GM12892 (cell line): Measurements from ENCODE around the gene PDIA5.

Experiments
- DNase-seq: peaks from one replicate; pipeline ENCODE4 v3.0.0; 2011; ENCODE audit not compliant: insufficient read length
- FAIRE-seq: peaks from 2 replicates; lab custom pipeline; 2011; peaks lifted over from hg19 to GRCh38; lab: Jason Lieb, UNC
- POLR2A ChIP-seq: IDR thresholded peaks from 2 replicates; pipeline ENCODE4 v1.6.1; 2011; ENCODE audit warnings: low read depth, low read length, control low read depth
- POLR2AphosphoS5 ChIP-seq: IDR thresholded peaks from 2 replicates; pipeline ENCODE4 v1.6.1; 2011; ENCODE audit warnings: low read depth, low read length, control low read depth
- TAF1 ChIP-seq: IDR thresholded peaks from 2 replicates; pipeline ENCODE4 v1.6.1; 2011; ENCODE audit warnings: low read depth, mild to moderate bottlenecking, control low read depth, low read length, borderline replicate concordance

The PDIA5 gene

GRCh38 chr3:123027292-123028232 is 39.3 kb upstream of the PDIA5 start, which contains the start of gene SEMA5B:
SEMA5B (minus strand) TSS chr3:123027763; CDS start chr3:122961263, 66,500 bp downstream.
- TF ChIP-seq TAF1: no peak
- TF ChIP-seq POLR2AphosphoS5: no peak
- TF ChIP-seq POLR2A: no peak

GRCh38 chr3:123028233-123028828 is 38.5 kb upstream of the PDIA5 start:
- DNase-seq (peak; percentile 38), FAIRE-seq (peak; percentile 53)
- TF ChIP-seq POLR2A: no peak
- no peak for TF ChIP-seq POLR2AphosphoS5
- TF ChIP-seq TAF1: no peak

More at GRCh38 chr3:123027292-123028232, 39.3 kb upstream of the PDIA5 start, which contains the start of gene SEMA5B:
- FAIRE-seq (no peak), DNase-seq (peak; percentile 51)

- FAIRE-seq: no peak
- no peak for DNase-seq
- TF ChIP-seq POLR2AphosphoS5 (no peak), POLR2A (no peak), TAF1 (no peak)
Measured at GRCh38 chr3:123031051-123031450, 35.8 kb upstream of the PDIA5 start.

GRCh38 chr3:123032057-123032456 is 34.8 kb upstream of the PDIA5 start:
- DNase-seq: no peak
- TF ChIP-seq POLR2AphosphoS5: no peak
- no peak for TF ChIP-seq POLR2A
- TF ChIP-seq TAF1: no peak
- no peak for FAIRE-seq

GRCh38 chr3:123034120-123034519 is 32.7 kb upstream of the PDIA5 start:
- TF ChIP-seq POLR2A (no peak), TAF1 (no peak), POLR2AphosphoS5 (no peak)
- DNase-seq (no peak), FAIRE-seq (no peak)

GRCh38 chr3:123034996-123035395 is 31.8 kb upstream of the PDIA5 start:
- TF ChIP-seq POLR2AphosphoS5 (no peak), POLR2A (no peak), TAF1 (no peak)
- DNase-seq (no peak), FAIRE-seq (no peak)

GRCh38 chr3:123036352-123037014 is 30.3 kb upstream of the PDIA5 start:
- TF ChIP-seq POLR2AphosphoS5 (no peak), TAF1 (no peak), POLR2A (no peak)
- no peak for FAIRE-seq
- DNase-seq: no peak

GRCh38 chr3:123037015-123037375 is 29.8 kb upstream of the PDIA5 start:
- no peak for TF ChIP-seq TAF1
- TF ChIP-seq POLR2AphosphoS5: no peak
- no peak for TF ChIP-seq POLR2A
- FAIRE-seq (no peak), DNase-seq (no peak)

- no peak for FAIRE-seq
- TF ChIP-seq POLR2AphosphoS5: no peak
- TF ChIP-seq TAF1: no peak
- TF ChIP-seq POLR2A: no peak
Measured at GRCh38 chr3:123038751-123039150, 28.1 kb upstream of the PDIA5 start.

GRCh38 chr3:123039178-123039577 is 27.6 kb upstream of the PDIA5 start:
- TF ChIP-seq TAF1 (no peak), POLR2A (no peak), POLR2AphosphoS5 (no peak)
- DNase-seq (no peak), FAIRE-seq (no peak)

More at GRCh38 chr3:123038751-123039150, 28.1 kb upstream of the PDIA5 start:
- DNase-seq: no peak

- TF ChIP-seq POLR2A: no peak
- no peak for TF ChIP-seq POLR2AphosphoS5
- TF ChIP-seq TAF1: no peak
- FAIRE-seq: no peak
- no peak for DNase-seq
Measured at GRCh38 chr3:123042413-123042812, 24.4 kb upstream of the PDIA5 start.

- no peak for TF ChIP-seq POLR2A
- TF ChIP-seq TAF1: no peak
- TF ChIP-seq POLR2AphosphoS5: no peak
- no peak for DNase-seq
Measured at GRCh38 chr3:123044981-123045763, 21.7 kb upstream of the PDIA5 start.

More at GRCh38 chr3:123044981-123045763, 21.7 kb upstream of the PDIA5 start:
- no peak for FAIRE-seq
